Measurements from ENCODE around the gene TUBA1A. TPM values are rescaled to one million over a fixed set of nuclear protein-coding genes. Genes with fewer than 3 reads are reported as not detected.

The TUBA1A gene
- total RNA-seq, result 80.7 and 95.5 TPM in 2 replicates

DNA sequence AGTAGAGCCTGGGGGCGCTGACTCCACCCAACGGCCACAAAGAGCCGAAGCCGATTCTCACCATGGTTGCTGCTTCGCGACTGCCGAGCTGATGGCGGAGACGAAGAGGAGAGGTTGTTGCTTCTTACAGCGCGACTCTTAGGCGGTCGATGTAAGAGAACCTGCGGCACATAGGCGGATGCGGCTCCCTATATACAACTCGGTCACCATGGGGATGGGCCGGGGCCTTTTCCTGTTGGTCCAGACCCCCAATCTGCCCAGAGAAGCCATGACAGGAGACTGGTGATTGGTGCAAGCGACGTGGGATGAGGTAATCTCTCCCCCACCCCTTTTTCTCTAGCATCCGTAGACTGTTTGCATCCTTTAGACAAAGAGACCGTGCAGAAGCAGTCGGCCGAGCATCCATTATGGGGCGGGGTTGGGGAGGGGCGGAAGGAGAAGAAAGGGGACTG, at the start of gene TUBA1A:
Gene TUBA1A (minus strand): TSS at position 165 of the 452 bp plus-strand sequence. CDS start 101 bp downstream, at position 64.

Other genes with a start within 250 kb of the TUBA1A start
- 83.3 and 95.3 TPM in 2 replicates for gene ARF3, start 231.6 kb downstream of the TUBA1A start, total RNA-seq
- gene WNT10B, start 217.3 kb downstream of the TUBA1A start, total RNA-seq, result 0.08 TPM in 2 replicates
- gene WNT1, start 210.8 kb downstream of the TUBA1A start, total RNA-seq, result not detected in 2 replicates
- 0.19 and 0.23 TPM in 2 replicates for gene DDN, start 189.7 kb downstream of the TUBA1A start, total RNA-seq
- 79.3 and 94.0 TPM in 2 replicates for gene PRKAG1, start 170.3 kb downstream of the TUBA1A start, total RNA-seq
- 18.2 and 18.6 TPM in 2 replicates for gene KMT2D, start 128.3 kb downstream of the TUBA1A start, total RNA-seq
- 2.1 and 3.9 TPM in 2 replicates for gene RHEBL1, start 119.1 kb downstream of the TUBA1A start, total RNA-seq
- gene DHH, start 94.3 kb downstream of the TUBA1A start, total RNA-seq, result not detected in 2 replicates
- gene LMBR1L, start 78.2 kb downstream of the TUBA1A start, total RNA-seq, result 10.8 and 25.9 TPM in 2 replicates
- gene TUBA1B, start 57.7 kb downstream of the TUBA1A start, total RNA-seq, result 1,252 and 3,423 TPM in 2 replicates
- gene TUBA1C, start 76.0 kb upstream of the TUBA1A start, total RNA-seq, result 721 and 1,538 TPM in 2 replicates
- 0.16 TPM in 1 of 2 replicates, not detected in the other for gene PRPH, start 106.1 kb upstream of the TUBA1A start, total RNA-seq
- gene TROAP, start 134.2 kb upstream of the TUBA1A start, total RNA-seq, result 6.7 and 23.1 TPM in 2 replicates
- 0.38 TPM in 1 of 2 replicates, not detected in the other for gene C1QL4, start 148.1 kb upstream of the TUBA1A start, total RNA-seq
- 0.11 TPM in 1 of 2 replicates, not detected in the other for gene DNAJC22, start 157.8 kb upstream of the TUBA1A start, total RNA-seq
- 24.4 and 31.1 TPM in 2 replicates for gene SPATS2, start 178.4 kb upstream of the TUBA1A start, total RNA-seq

Data from hair follicular keratinocyte (primary cell).